Measurements from ENCODE around the gene NATD1.

The NATD1 gene

DNA sequence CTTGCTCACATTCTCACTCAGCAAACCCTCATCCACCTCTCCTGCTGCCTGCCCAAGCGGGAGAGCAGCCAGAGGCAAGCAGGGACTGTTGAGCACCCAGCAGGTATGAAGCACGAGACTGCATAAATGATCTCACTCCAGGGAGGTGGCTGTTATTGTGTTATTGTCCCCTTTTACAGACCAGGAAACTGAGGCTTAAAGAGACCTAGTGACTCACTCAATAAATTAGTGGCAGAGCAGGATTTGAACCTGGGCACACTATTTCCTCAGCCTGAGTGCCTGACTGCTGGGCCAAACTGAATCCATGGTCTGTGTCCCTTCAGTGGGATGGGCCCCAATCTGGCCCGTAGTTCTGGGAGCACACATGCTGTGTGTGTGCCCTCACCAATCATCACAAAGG, 19.0 kb upstream of the NATD1 start:
- no peak overlapping the region for H3K9ac ChIP-seq (ENCODE audit: insufficient read length)

DNA sequence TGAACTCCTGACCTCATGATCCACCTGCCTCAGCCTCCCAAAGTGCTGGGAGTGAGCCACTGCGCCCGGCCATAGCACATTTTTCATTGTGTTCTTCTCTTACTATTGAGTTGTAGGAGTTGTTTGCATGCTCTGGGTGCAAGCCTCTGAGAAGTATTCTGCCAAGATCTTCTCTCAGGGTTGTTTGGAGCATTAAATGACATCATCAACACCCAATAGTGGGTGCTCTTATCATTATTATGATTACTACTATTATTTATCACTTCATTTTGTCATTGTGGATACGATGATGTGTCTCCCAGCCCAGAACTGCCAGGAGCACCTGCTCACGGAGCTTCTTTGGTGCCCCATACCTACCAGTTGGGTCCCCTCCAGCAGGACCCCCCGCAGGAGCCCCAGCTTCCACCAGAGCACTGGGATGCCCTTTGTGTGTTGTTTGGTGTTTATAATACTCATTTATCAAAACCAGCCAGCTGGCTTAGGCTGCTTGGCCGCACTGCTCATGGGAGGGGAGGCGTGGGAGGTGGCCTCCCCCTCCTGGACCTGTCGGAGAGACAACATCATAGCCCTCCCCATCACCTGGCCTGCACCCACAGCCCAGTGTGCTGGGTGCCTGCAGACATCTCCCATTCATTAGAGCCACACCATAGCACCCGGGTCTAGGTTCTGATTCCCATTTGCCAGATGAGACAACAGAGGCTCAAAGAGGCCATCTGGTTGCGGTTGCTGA, 18.4 kb upstream of the NATD1 start:
- no peak for DNase-seq (ENCODE audit: low read depth, low spot score)
- H3K4me3 ChIP-seq, result no peak overlapping the region
- TF ChIP-seq EZH2 (IDR thresholded peaks at IDR 0.05) (no peak), FOXP2 (optimal IDR thresholded peaks at IDR 0.05; ENCODE audit: control extremely low read depth, extremely low read length, insufficient read depth) (no peak), POLR2AphosphoS5 (IDR thresholded peaks at IDR 0.05; ENCODE audit: borderline replicate concordance, low read depth, low read length) (no peak)

More for the DNA sequence above, 19.0 kb upstream of the NATD1 start:
- H3K36me3 ChIP-seq (ENCODE audit: insufficient read depth, low read length), result no peaks in the 10 kb centered on the region
- H3K4me3 ChIP-seq, result no peak overlapping the region
- no peak overlapping the region for H3K27ac ChIP-seq
- TF ChIP-seq FOXP2 (optimal IDR thresholded peaks at IDR 0.05; ENCODE audit: control extremely low read depth, extremely low read length, insufficient read depth) (no peak), POLR2AphosphoS5 (IDR thresholded peaks at IDR 0.05; ENCODE audit: borderline replicate concordance, low read depth, low read length) (no peak)
- DNase-seq (ENCODE audit: low read depth, low spot score), result no peak
- no peaks in the 10 kb centered on the region for H3K9me3 ChIP-seq (ENCODE audit: low read depth, low read length)

DNA sequence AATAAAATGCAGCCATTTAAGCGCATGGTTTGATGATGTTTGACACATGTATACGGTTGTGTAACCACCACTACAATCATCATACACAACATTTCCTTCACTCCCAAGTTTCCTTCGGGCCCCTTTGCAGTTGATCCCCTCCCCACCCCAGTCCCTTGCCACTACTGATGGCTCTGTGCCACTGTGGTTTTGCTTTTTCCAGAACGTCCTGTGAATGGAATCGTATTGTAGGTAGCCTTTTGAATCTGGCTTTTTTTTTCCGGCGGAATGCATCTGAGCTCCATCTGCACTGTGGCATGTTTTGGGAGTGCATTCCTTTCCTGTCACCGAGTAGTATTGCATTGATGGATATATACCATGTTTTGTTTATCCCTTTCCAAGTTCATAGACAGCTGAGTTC, 16.2 kb upstream of the NATD1 start:
- Histone ChIP-seq H3K36me3 (ENCODE audit: insufficient read depth, low read length) (no peaks in the 10 kb centered on the region), H3K27ac (no peak overlapping the region), H3K9ac (ENCODE audit: insufficient read length) (no peak overlapping the region), H3K4me3 (no peak overlapping the region), H3K9me3 (ENCODE audit: low read depth, low read length) (no peaks in the 10 kb centered on the region)
- DNase-seq (ENCODE audit: low read depth, low spot score), result no peak
- TF ChIP-seq FOXP2 (optimal IDR thresholded peaks at IDR 0.05; ENCODE audit: control extremely low read depth, extremely low read length, insufficient read depth) (no peak), EZH2 (IDR thresholded peaks at IDR 0.05) (no peak), POLR2AphosphoS5 (IDR thresholded peaks at IDR 0.05; ENCODE audit: borderline replicate concordance, low read depth, low read length) (no peak)

More for the DNA sequence above, 18.4 kb upstream of the NATD1 start:
- no peak overlapping the region for H3K27ac ChIP-seq
- no peaks in the 10 kb centered on the region for H3K9me3 ChIP-seq (ENCODE audit: low read depth, low read length)
- no peaks in the 10 kb centered on the region for H3K36me3 ChIP-seq (ENCODE audit: insufficient read depth, low read length)
- no peak overlapping the region for H3K9ac ChIP-seq (ENCODE audit: insufficient read length)

GRCh38 chr17:21268596-21269188, 15.5 kb upstream of the NATD1 start:
- no peak overlapping the region for H3K4me3 ChIP-seq
- H3K36me3 ChIP-seq (ENCODE audit: insufficient read depth, low read length), result no peaks in the 10 kb centered on the region
- no peak overlapping the region for H3K27ac ChIP-seq
- TF ChIP-seq FOXP2 (optimal IDR thresholded peaks at IDR 0.05; ENCODE audit: control extremely low read depth, extremely low read length, insufficient read depth), result no peak
- TF ChIP-seq POLR2AphosphoS5 (IDR thresholded peaks at IDR 0.05; ENCODE audit: borderline replicate concordance, low read depth, low read length), result no peak
- TF ChIP-seq EZH2 (IDR thresholded peaks at IDR 0.05), result no peak
- H3K9me3 ChIP-seq (ENCODE audit: low read depth, low read length), result no peaks in the 10 kb centered on the region
- H3K9ac ChIP-seq (ENCODE audit: insufficient read length), result no peak overlapping the region
- DNase-seq (ENCODE audit: low read depth, low spot score), result no peak

- no peaks in the 10 kb centered on the region for H3K36me3 ChIP-seq (ENCODE audit: insufficient read depth, low read length)
- H3K9ac ChIP-seq (ENCODE audit: insufficient read length), result no peak overlapping the region
- DNase-seq (ENCODE audit: low read depth, low spot score), result no peak
- no peak overlapping the region for H3K4me3 ChIP-seq
- H3K9me3 ChIP-seq (ENCODE audit: low read depth, low read length), result no peaks in the 10 kb centered on the region
- H3K27ac ChIP-seq, result no peak overlapping the region
- TF ChIP-seq FOXP2 (optimal IDR thresholded peaks at IDR 0.05; ENCODE audit: control extremely low read depth, extremely low read length, insufficient read depth) (no peak), POLR2AphosphoS5 (IDR thresholded peaks at IDR 0.05; ENCODE audit: borderline replicate concordance, low read depth, low read length) (no peak), EZH2 (IDR thresholded peaks at IDR 0.05) (no peak)
Measured at GRCh38 chr17:21263376-21263775, 10.2 kb upstream of the NATD1 start.

- H3K9ac ChIP-seq (ENCODE audit: insufficient read length), result no peak overlapping the region
- no peak overlapping the region for H3K4me3 ChIP-seq
- no peak overlapping the region for H3K27ac ChIP-seq
- H3K9me3 ChIP-seq (ENCODE audit: low read depth, low read length), result no peaks in the 10 kb centered on the region
- no peak for DNase-seq (ENCODE audit: low read depth, low spot score)
- TF ChIP-seq FOXP2 (optimal IDR thresholded peaks at IDR 0.05; ENCODE audit: control extremely low read depth, extremely low read length, insufficient read depth) (no peak), EZH2 (IDR thresholded peaks at IDR 0.05) (no peak), POLR2AphosphoS5 (IDR thresholded peaks at IDR 0.05; ENCODE audit: borderline replicate concordance, low read depth, low read length) (no peak)
- H3K36me3 ChIP-seq (ENCODE audit: insufficient read depth, low read length), result no peaks in the 10 kb centered on the region
Measured at GRCh38 chr17:21262259-21262993, 9.2 kb upstream of the NATD1 start.

GRCh38 chr17:21258593-21258992, 5.4 kb upstream of the NATD1 start:
- no peaks in the 10 kb centered on the region for H3K9me3 ChIP-seq (ENCODE audit: low read depth, low read length)
- no peak for TF ChIP-seq EZH2 (IDR thresholded peaks at IDR 0.05)
- TF ChIP-seq FOXP2 (optimal IDR thresholded peaks at IDR 0.05; ENCODE audit: control extremely low read depth, extremely low read length, insufficient read depth), result no peak
- TF ChIP-seq POLR2AphosphoS5 (IDR thresholded peaks at IDR 0.05; ENCODE audit: borderline replicate concordance, low read depth, low read length), result no peak
- no peak overlapping the region for H3K4me3 ChIP-seq
- H3K9ac ChIP-seq (ENCODE audit: insufficient read length), result no peak overlapping the region
- no peak overlapping the region for H3K27ac ChIP-seq
- no peaks in the 10 kb centered on the region for H3K36me3 ChIP-seq (ENCODE audit: insufficient read depth, low read length)
- DNase-seq (ENCODE audit: low read depth, low spot score), result no peak

- no peaks in the 10 kb centered on the region for H3K9me3 ChIP-seq (ENCODE audit: low read depth, low read length)
- TF ChIP-seq POLR2AphosphoS5 (IDR thresholded peaks at IDR 0.05; ENCODE audit: borderline replicate concordance, low read depth, low read length), result no peak
- TF ChIP-seq FOXP2 (optimal IDR thresholded peaks at IDR 0.05; ENCODE audit: control extremely low read depth, extremely low read length, insufficient read depth), result no peak
- no peak for TF ChIP-seq EZH2 (IDR thresholded peaks at IDR 0.05)
- H3K4me3 ChIP-seq, result peak overlapping the region; percentile 79
- H3K27ac ChIP-seq, result no peak overlapping the region
- peak overlapping the region; percentile 16 for H3K9ac ChIP-seq (ENCODE audit: insufficient read length)
- DNase-seq (ENCODE audit: low read depth, low spot score), result no peak
- no peaks in the 10 kb centered on the region for H3K36me3 ChIP-seq (ENCODE audit: insufficient read depth, low read length)
Measured at GRCh38 chr17:21253646-21254441, 634 bp upstream of the NATD1 start.

Measured in SK-N-MC (cell line).